Tibial nerve (tissue), 3 donors: ENCODE results near the gene GOLGA6L4.
"Not testable (repeated sequence)": the region's sequence is repeated elsewhere in the genome, so short reads cannot be mapped to it uniquely, and the experiment has no call there.

Experiments used
- CTCF ChIP-seq, 5 experiments: fragments of 200-600 bp in 3 of 5; fragments of 450-650 bp in 2 of 5; sonication (generic) in 3 of 5; IDR thresholded peaks; one replicate each; pipeline ENCODE4 v1.5.1; 2016 to 2019; ENCODE audit warnings: antibody characterized with exemption in 5 of 5, mild to moderate bottlenecking in 3 of 5, moderate library complexity in 2 of 5
- POLR2A ChIP-seq, 2 donors: fragments of 450-650 bp; IDR thresholded peaks; one replicate each; pipeline ENCODE4 v1.6.1; 2017; ENCODE audit warnings: antibody characterized with exemption in 2 of 2, mild to moderate bottlenecking in 2 of 2, moderate library complexity in 2 of 2

- TF ChIP-seq CTCF, POLR2A (IDR thresholded peaks at IDR 0.05): not testable (repeated sequence)
Observed at GRCh38 chr15:84196530-84197188, 38.9 kb upstream of the GOLGA6L4 start.
